GM19395 (cell line): ENCODE measurements around the gene OSGEP.

ENCODE experiments used
- ATAC-seq: cut with Tn5 transposase; IDR thresholded peaks from one replicate; pipeline ENCODE4 v1.9.1; 2021; ENCODE audit warnings: mild to moderate bottlenecking, moderate library complexity; ENCODE audit not compliant: unreplicated experiment

Gene OSGEP

GRCh38 chr14:20400965-20401593 is 53.5 kb downstream of the OSGEP start:
- ATAC-seq, result no peak

DNA sequence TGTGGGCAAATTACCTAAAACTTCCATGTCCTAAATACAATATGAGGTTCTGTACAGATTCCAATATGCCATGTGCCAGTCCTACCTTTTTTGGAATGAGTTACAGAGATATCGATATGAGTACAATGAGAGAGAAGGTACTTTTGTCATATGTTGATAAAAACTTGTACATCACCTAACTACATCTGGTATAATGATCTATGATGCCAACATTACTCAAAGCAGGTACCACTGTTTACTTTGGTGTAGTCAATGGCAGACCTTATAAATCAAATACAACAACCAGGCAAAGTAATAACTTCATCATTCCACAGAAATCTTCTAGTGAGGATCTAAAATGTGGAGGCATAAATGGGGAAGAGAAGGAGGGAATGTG is 54.0 kb downstream of the OSGEP start:
- ATAC-seq, result no peak

DNA sequence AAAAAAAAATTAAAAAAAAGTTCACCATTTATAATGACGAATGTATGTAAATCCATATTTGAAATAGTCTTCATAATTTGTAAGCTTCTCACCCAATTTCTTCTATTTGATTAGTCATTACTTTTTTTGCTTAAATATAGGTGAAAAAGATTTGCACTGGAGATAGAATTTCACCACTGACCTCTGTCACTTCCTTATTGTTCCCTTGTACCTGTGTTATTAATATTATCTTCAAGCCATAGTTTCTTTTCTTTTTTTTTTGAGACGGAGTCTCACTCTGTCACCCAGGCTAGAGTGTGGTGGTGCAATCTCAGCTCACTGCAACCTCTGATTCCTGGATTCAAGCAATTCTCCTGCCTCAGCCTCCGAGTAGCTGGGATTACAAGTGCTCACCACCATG is 57.1 kb downstream of the OSGEP start:
- no peak for ATAC-seq
